NCI-H2029 (cell line): ENCODE results near the gene TTL.
"Not testable (repeated sequence)": the region's sequence is repeated elsewhere in the genome, so short reads cannot be mapped to it uniquely, and the experiment has no call there.

Experiments used
- DNase-seq: peaks from one replicate; lab custom pipeline; 2025; lab: John Stamatoyannopoulos, UW

Gene TTL

DNA sequence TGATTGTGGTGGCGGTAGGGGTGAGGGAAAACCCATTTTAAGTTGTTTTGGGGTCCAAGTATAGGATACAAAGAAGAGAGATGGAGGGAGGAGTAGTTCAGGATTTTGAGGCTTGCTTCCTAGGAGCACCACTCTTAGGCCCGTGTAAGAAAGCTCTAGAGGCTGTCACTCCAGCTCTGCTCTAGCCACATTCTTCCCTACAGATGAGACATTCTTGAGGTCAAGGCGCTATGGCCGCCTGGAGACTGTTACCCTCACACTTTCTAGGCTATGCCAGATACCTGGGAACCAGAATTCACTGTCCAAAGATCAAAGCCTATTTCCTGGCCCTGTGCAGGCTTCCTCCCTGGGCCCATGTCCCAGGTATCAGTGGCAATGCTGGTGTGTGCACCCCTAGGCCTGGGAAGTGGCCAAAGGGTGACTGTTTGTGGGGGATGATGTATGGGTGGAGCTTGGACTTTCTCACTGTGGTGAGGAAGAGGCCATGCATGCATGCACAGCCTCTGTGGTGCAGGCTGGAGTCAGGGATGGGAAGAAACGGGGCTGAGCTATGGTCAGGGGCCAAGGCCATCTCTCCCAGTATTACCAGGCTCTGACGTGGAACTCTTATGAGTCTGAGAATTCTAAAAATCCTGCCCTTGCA lies 7.0 kb upstream of the TTL start:
- no peak for DNase-seq

DNA sequence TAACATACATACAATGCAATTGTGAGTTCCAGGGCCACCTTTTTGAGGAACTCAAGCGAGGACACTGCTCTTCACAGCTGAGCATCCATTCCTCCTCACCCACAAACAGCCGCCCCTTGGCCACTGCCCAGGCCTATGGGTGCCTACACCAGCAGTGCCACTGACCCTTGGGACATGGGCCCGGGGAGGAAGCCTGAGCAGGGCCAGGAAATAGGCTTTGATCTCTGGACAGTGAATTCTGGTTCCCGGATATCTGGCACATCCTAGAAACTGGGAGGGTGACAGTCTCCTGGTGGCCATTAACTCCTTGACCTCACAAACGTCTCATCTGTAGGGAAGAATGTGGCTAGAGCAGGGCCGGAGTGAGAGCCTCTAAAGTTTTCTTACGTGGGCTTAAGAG lies 5.5 kb upstream of the TTL start:
- DNase-seq: no peak

DNA sequence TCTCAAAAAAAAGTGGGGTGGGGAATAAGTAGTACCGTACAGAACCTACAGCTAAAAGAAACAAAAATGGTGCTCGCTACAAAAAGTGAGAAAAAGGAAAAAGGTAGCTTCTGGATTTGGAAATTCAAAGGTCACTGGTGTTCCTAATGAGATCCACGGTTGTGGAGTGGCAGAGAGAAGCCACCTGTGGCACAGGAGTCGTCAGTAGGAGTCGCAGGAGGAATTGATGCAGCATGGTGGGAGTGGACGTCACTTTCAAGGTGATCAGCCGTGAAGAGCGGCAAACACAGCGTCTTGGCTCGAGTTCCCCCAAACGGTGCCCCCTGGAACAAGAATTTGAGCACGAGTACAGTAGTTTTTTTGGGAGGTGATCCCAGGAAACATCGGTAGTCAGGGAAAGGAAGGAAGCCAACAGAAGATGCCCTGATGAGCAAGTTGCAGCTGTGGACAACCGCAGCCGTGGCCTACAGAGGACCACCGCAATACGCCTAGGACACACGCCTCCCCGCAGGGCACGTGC lies 1.4 kb upstream of the TTL start:
- no peak for DNase-seq

DNA sequence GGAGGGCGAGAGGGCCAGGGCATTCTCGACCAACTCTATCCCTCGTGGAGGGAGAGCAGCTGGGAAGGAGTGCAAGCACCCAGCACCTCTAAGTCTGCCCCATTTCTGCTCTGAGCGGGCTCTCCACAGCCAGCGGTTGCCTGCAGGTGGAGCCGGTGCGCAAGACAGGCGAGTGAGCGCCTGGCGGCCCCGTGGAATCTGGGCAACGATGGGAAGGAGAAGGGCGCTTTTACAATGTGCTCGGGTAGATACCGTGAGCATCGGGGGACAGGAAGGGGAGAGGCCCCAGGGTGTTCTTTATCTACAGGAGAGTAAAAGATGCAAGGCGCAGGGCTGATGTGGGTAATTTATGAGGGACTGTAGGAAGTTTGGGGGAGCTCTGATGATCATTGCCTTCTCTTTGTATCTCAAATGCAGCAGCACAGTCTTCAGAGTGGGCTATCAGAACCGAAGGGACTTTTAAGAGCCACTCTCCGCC lies 867 bp upstream of the TTL start:
- peak; percentile 67 for DNase-seq

DNA sequence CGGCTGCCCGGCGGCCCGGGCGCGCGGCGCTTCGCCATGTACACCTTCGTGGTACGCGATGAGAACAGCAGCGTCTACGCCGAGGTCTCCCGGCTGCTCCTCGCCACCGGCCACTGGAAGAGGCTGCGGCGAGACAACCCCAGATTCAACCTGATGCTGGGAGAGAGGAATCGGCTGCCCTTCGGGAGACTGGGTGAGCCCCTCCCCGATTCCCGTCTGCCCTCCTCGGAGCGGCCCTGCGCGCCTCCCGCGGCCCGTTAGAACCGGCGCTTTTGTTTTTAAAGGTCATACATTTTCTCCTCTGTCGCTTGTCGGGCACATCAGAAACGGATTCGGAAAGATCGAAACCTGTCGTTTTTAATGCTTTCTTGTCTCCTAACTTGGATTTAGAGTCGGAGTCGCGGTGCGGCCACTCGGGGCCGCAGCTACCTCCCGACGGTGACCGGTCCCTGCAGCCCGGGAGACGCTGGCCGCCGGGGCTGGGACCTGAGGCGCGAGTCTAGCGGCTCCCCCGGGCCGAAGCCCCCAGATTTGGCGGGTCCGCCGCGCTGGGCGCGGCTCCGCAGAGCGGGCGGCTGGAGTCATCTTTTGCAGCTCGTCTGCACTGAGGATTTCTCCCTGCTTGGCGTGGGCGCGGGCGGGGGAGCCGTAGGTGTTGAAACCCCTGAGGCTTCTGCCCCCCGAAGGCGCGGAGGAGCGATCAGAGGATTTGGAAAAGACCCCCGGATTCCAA lies 519 bp downstream of the TTL start:
- DNase-seq: no peak

DNA sequence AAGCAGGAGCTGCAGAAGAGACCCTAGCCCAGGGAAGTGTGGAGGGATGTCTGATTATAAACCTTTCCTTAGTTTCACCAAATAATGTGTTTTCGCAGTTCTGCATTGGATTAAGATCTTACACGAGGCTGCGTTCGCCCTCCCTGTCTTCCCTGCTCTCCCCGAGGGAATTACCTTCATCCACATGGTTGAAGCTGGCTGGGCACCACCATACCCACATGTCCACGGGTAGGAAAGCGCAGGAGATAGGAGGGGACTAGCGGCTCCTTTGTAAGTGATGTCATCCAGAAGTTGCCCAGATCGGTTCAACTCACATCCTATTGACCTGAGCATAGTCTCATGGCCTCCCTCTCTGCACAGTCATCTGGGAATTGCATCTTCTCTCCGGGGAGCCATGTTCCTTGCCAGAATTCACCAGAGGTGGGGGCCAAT lies 1.1 kb downstream of the TTL start:
- peak; percentile 3 for DNase-seq

DNA sequence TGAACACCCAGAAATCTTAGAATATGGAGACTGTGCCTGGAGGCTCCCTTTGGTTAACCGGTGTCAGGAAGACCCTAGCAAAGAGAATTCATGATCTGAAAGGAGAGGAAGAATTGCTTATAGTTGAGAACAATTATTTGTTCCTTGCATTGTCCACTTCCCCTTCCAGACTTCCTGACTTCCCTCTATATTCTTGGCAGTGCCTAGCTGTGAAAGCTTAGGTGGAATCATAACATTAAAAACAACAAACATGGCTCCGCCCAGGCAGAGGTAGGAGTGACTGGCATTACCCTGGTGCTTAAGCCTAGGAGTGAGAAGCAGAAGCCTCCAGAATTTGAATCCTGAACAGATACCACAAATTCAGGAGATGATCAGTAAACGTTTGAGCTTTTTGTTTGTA lies 1.9 kb downstream of the TTL start:
- DNase-seq: no peak

DNA sequence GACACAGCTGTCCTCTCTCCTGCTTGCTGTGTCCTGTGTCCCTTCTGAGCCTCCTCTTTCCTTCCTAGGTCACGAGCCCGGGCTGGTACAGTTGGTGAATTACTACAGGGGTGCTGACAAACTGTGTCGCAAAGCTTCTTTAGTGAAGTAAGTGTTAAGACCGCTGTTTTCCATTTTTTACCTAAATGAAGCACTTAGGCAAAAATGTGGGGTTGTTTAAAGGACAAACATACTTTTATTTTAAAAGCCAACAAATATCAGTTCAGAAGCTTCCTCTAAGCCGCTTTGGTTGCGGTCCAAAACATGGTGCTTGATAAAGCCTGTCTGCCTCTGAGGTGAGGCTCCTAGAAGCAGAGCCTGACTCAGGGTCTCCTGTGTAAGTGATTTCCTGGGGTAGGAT lies 3.9 kb downstream of the TTL start:
- DNase-seq: no peak

DNA sequence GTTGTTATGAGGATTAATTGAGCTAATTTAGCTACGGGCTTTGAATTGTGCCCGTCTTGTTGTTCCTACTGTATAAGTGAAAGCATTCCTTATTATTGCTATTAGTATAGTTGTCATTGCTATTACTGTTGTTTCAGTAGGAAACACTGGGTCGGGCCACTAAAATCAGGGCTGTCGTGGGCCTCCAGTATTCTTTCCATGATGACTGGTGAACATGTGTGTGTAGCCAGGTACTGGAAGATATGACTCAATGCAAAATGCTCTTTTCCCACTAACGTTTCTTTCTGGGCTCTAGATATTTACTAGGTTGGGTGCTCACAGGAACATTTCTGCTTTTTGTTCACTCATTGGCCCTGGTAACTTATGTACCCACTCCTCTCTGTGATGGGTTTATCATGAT lies 4.9 kb downstream of the TTL start:
- no peak for DNase-seq

DNA sequence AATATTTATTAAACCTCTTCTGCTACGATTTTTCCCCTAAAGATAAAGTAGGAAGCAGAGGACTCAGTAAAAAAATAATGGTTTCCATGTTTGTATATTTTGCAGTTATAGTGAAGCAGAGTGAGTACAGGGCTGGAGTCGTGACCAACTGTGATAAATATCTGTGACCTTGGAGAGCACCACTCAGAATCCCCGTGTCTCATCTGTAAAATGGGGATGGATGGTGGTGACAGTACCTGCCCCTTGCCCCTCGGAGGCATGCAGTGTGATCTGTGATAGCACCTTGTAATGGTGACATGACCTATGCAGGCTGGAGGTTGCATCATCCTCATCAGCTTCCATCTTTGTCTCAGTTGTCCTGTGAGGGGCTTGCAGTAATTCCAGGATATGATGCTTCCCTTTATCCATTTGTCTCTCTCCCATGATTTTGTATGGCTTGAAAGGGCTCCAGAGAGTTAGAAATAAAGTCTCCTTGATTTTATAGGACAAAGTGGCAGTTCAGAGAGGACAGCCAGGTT lies 5.5 kb downstream of the TTL start:
- DNase-seq: no peak

DNA sequence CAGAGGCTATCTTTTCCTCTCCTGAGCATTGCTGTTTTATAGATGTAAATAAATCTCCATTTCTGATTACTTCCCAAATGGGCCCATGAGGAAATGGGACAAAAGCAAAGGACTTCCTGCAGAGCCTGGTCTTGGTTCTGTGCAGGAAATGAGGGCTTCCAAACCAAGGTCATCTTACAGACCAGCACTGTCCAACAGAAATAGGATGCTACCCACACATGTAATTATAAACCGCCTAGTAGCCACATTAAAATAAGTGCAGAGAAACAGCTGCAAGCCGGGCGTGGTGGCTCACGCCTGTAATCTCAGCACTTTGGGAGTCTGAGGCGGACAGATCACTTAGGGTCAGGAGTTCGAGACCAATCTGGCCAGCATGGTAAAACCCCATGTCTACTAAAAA lies 6.2 kb downstream of the TTL start:
- no peak for DNase-seq

DNA sequence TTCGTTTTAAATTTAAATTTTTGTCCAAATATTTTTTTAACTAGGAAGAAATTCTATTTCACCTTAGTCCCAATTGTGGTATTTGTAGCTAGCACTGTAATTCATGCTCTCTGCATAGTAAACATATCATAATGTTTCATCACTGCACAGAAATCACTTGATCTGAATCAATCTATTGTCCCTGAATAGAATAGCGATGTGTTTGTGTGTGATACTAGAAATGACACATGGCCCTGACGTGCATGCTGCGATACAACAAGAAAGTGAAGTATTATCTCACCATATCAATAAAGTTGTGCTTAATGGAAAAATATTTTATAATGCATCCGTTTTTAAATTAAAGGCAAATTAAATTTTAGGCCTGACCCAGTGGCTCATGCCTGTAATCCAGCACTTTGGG lies 10.0 kb downstream of the TTL start:
- DNase-seq: no peak

DNA sequence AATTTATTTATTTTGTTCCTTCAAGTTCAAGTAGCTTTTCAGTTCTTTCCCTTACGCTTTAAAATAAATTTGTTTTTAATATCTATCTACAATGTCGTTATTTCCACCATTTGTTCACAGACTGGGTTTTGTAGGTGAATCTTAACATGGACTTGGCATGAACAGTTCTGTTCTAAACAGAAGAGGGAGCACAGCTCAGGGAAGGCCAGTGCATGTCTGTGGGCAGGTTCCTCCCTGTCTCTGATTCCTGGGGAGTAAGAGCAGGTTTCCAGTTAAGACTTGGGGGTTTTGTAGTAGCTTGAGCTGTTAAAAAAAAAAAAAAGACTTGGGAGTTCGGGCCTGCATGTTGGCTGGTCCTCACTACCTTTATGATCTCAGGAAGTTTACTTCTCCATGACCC lies 11.1 kb downstream of the TTL start:
- no peak for DNase-seq

DNA sequence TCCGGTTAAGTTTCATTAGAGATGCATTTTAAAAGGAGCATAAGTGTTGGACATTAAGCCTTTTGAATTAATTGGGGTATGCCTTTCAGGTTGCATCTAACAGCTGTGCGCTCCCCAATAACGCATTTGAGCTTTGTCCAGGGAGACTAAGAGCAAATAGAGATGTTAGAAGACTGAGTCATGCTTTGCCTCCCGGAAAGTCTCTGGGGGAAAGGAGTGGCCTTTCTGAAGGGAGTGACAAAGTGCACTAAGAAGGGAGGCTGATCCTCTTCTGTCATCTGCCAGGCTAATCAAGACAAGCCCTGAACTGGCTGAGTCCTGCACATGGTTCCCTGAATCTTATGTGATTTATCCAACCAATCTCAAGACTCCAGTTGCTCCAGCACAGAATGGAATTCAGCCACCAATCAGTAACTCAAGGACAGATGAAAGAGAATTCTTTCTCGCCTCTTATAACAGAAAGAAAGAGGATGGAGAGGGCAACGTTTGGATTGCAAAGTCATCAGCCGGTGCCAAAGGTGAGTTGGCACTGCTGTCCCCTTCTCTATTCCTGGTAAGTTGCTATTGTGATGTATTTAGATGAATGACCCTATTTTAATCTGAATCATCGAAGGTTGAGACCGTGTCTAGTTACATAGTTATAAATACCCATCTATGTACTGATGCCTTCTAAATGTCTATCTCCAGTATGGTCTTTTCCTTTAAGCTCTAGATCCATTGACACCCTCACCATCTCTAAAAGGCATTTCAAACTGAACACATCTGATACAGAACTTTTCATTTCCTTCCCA lies 12.1 kb downstream of the TTL start:
- no peak for DNase-seq

DNA sequence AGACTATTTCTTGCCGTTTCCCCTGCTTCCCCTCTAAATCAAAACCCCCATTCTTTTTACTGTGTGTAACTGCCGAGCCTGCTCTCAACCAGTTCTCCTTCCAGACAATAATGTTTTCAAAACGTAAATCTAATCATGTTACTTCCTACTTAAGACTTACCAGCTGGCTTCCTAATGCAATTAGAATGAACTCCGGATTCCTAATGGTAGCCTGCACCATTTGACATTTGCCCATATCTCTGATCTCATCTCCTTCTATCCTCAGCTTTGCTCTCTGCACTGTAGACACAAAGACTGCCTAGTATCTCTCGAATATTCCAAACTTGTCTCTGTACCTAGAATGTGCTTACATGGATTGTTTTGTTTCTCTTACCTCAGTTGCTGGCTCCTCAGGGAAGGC lies 12.9 kb downstream of the TTL start:
- DNase-seq: no peak

DNA sequence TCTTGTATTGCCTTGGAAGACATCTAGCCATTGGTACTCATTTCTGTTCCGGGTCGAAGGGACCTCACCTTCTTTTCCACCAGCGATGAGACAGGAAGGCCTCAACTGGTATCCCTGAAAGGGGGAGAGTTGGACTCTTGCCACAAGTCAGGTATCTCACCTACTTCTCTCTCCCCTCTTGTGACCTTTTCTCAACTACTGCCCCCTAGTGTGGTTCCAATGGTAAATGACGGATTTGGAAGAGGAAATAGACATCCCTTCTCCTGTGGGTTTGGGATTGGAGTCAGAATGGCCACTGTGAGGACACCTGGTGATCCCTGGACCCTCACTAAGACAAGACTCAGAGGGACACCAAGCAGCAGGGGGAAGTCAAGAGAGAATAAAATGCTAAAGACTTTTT lies 13.9 kb downstream of the TTL start:
- DNase-seq: not testable (repeated sequence)

DNA sequence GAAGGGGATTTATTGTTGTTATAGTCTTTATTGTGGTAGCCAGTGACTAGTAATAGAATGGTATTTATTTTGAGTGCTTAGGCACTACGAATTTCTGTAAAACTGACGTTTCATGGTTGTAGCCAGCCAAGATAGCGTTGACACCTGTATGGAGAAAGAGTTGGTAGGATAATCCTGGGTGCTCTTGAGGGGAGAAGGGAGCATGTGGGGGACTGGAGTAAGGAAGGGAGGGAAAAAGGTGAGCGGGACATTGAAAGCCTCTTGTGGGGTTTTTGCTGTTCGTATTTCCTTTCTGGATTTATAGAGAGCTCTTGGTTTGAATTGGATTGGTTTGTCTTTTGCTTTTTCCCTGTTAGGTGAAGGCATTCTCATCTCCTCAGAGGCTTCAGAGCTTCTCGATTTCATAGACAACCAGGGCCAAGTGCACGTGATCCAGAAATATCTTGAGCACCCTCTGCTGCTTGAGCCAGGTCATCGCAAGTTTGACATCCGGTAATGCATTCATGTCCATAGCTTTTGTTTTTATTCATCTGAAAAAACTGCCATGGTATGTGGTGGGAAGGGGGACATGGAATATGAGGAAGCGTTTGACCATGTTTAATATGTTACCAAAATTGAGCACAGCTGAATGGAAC lies 19.0 kb downstream of the TTL start:
- not testable (repeated sequence) for DNase-seq

DNA sequence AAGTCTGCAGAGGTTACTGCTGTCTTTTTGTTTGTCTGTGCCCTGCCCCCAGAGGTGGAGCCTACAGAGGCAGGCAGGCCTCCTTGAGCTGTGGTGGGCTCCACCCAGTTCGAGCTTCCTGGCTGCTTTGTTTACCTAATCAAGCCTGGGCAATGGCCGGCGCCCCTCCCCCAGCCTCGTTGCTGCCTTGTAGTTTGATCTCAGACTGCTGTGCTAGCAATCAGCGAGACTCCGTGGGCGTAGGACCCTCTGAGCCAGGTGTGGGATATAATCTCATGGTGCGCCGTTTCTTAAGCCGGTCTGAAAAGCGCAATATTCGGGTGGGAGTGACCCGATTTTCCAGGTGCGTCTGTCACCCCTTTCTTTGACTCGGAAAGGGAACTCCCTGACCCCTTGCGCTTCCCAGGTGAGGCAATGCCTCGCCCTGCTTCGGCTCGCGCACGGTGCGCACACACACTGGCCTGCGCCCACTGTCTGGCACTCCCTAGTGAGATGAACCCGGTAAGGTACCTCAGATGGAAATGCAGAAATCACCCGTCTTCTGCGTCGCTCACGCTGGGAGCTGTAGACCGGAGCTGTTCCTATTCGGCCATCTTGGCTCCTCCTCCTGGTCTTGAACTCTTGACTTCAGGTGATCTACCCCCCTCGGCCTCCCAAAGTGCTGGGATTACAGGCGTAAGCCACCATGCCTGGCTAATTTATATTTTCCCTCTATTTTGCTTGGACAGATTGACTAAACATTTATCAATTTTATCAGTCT lies 27.5 kb downstream of the TTL start:
- not testable (repeated sequence) for DNase-seq

DNA sequence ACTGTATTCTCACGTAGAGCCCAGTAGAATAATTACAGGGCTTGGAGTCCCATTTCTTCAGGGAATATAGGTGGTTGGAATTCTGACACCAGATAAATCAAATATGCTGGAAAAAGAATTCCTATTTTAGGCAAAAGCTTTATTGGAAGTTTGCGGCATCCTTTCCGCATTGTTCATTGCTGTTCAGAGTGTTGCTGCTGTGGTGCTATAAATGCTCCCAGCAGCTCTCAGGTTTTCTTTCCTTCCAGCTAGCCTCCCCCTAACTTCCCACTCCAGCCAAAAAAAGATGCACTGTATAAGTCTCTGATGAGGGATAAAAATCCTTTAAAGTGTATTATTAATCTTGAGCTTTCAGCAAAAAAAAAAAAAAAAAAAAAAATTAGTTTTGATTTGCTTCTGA lies 34.8 kb downstream of the TTL start:
- DNase-seq: no peak

DNA sequence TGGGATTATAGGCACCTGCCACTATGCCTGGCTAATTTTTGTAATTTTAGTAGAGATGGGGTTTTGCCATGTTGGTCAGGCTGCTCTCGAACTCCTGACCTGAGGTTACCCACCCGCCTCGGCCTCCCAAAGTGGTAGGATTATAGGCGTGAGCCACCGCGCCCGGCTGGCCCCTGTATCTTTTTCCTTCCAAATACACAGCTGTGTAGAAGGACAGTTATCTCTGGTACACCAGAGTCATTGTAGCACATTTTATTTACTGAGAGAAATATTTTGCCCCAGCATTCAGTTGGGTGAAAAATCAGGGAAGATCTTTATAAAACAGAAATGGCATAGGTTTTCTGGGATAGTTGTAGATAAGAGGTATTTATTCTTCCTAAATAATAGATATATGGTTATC lies 36.9 kb downstream of the TTL start:
- no peak for DNase-seq

DNA sequence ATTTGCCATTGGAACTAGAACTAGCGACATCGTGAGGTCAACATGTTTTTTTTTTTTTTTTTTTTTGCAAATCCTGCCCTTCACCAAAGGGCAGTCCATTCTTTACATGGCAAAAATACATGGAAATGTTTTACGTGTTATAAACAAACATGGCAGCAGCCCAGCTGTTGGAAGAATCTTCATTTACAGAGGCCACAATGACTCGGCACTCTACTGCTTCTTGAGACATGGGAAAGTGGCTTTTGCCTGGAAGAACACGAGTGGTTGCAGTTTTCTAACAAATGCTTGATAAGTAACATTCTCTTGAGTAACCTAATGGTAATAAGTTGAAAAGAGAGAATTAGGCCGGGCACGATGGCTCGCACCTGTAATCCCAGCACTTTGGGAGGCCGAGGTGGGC lies 37.5 kb downstream of the TTL start:
- no peak for DNase-seq
